ENCODE results near the gene TCEA3. TPM values are rescaled to one million over a fixed set of nuclear protein-coding genes. Genes with fewer than 3 reads are reported as not detected.

TCEA3 gene
- total RNA-seq, 2 donors from 2014 or later, result 128 to 133 TPM

- Histone ChIP-seq H3K9me3 (no peaks in the 10 kb centered on the region), H3K36me3 (no peaks in the 10 kb centered on the region), H3K27me3 (no peaks in the 10 kb centered on the region), H3K4me3 (no peak overlapping the region), H3K9ac (ENCODE audit: low read depth in 2 of 2, low read length in 2 of 2) (peak overlapping the region; percentile 28 to 61), H3K4me1 (peaks cover 5% of the 10 kb centered on the region), H3K27ac (peak overlapping the region; percentile 52)
- DNase-seq, result peak; percentile 96
- TF ChIP-seq, protein P1, sequence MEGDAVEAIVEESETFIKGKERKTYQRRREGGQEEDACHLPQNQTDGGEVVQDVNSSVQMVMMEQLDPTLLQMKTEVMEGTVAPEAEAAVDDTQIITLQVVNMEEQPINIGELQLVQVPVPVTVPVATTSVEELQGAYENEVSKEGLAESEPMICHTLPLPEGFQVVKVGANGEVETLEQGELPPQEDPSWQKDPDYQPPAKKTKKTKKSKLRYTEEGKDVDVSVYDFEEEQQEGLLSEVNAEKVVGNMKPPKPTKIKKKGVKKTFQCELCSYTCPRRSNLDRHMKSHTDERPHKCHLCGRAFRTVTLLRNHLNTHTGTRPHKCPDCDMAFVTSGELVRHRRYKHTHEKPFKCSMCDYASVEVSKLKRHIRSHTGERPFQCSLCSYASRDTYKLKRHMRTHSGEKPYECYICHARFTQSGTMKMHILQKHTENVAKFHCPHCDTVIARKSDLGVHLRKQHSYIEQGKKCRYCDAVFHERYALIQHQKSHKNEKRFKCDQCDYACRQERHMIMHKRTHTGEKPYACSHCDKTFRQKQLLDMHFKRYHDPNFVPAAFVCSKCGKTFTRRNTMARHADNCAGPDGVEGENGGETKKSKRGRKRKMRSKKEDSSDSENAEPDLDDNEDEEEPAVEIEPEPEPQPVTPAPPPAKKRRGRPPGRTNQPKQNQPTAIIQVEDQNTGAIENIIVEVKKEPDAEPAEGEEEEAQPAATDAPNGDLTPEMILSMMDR (IDR thresholded peaks at IDR 0.05), result no peak
- intact Hi-C loops (cut with DNase I), result no loop called here
Measured at GRCh38 chr1:23452011-23452411, 27.5 kb upstream of the TCEA3 start.

- TF ChIP-seq, protein P1 (IDR thresholded peaks at IDR 0.05), result no peak
- intact Hi-C loops (cut with DNase I), result no loop called here
- peak overlapping the region; percentile 28 to 61 for H3K9ac ChIP-seq (ENCODE audit: low read depth in 2 of 2, low read length in 2 of 2)
- no peaks in the 10 kb centered on the region for H3K9me3 ChIP-seq
- H3K27me3 ChIP-seq, result no peaks in the 10 kb centered on the region
- H3K4me1 ChIP-seq, result peaks cover 5% of the 10 kb centered on the region
- no peak overlapping the region for H3K4me3 ChIP-seq
- peak overlapping the region; percentile 52 for H3K27ac ChIP-seq
- no peak for DNase-seq
- no peaks in the 10 kb centered on the region for H3K36me3 ChIP-seq
Measured at GRCh38 chr1:23451441-23451840, 26.9 kb upstream of the TCEA3 start.

GRCh38 chr1:23450894-23451293 is 26.3 kb upstream of the TCEA3 start:
- no peak for DNase-seq
- H3K27me3 ChIP-seq, result no peaks in the 10 kb centered on the region
- no peak overlapping the region for H3K27ac ChIP-seq
- H3K36me3 ChIP-seq, result no peaks in the 10 kb centered on the region
- no peak overlapping the region for H3K4me3 ChIP-seq
- TF ChIP-seq, protein P1 (IDR thresholded peaks at IDR 0.05), result no peak
- intact Hi-C loops (cut with DNase I), result no loop called here
- H3K9me3 ChIP-seq, result no peaks in the 10 kb centered on the region
- H3K4me1 ChIP-seq, result peaks cover 5% of the 10 kb centered on the region
- peak overlapping the region in 1 of 2 donors; percentile 61 for H3K9ac ChIP-seq (ENCODE audit: low read depth in 2 of 2, low read length in 2 of 2)

- TF ChIP-seq, protein P1 (IDR thresholded peaks at IDR 0.05), result no peak
- Histone ChIP-seq H3K36me3 (no peaks in the 10 kb centered on the region), H3K27me3 (no peaks in the 10 kb centered on the region), H3K4me1 (peaks cover 5% of the 10 kb centered on the region), H3K9ac (ENCODE audit: low read depth in 2 of 2, low read length in 2 of 2) (no peak overlapping the region), H3K27ac (no peak overlapping the region), H3K4me3 (no peak overlapping the region), H3K9me3 (no peaks in the 10 kb centered on the region)
- intact Hi-C loops (cut with DNase I), result no loop called here
- DNase-seq, result peak; percentile 75
Measured at GRCh38 chr1:23449958-23450357, 25.4 kb upstream of the TCEA3 start.

GRCh38 chr1:23449306-23449705 is 24.8 kb upstream of the TCEA3 start:
- intact Hi-C loops (cut with DNase I), result no loop called here
- DNase-seq, result no peak
- no peak overlapping the region for H3K9ac ChIP-seq (ENCODE audit: low read depth in 2 of 2, low read length in 2 of 2)
- no peaks in the 10 kb centered on the region for H3K27me3 ChIP-seq
- no peak overlapping the region for H3K27ac ChIP-seq
- no peaks in the 10 kb centered on the region for H3K9me3 ChIP-seq
- TF ChIP-seq, protein P1 (IDR thresholded peaks at IDR 0.05), result no peak
- H3K4me1 ChIP-seq, result peaks cover 5% of the 10 kb centered on the region
- no peak overlapping the region for H3K4me3 ChIP-seq
- no peaks in the 10 kb centered on the region for H3K36me3 ChIP-seq

All from colonic mucosa (tissue), 4 donors.